Muscle of back (tissue), 11 donors: ENCODE measurements around the gene PAQR8. TPM values are rescaled to one million over a fixed set of nuclear protein-coding genes. Genes with fewer than 3 reads are reported as not detected.

Experiments
- DNase-seq, 3 donors: peaks; one replicate each; pipeline versions ENCODE4 v3.0.0 to v3.0.0-alpha.2; 2013
- polyA plus RNA-seq, 10 donors: library from polyadenylated mRNA; unstranded; fragments of 120-200 nt; gene quantifications; one replicate each; pipeline ENCODE4 v1.2.1, GENCODE V29; 2013; ENCODE audit not compliant: insufficient read length in 10 of 10

Gene PAQR8
- polyA plus RNA-seq, 10 donors: 5.2 to 10.2 (median 6.4) TPM

DNA sequence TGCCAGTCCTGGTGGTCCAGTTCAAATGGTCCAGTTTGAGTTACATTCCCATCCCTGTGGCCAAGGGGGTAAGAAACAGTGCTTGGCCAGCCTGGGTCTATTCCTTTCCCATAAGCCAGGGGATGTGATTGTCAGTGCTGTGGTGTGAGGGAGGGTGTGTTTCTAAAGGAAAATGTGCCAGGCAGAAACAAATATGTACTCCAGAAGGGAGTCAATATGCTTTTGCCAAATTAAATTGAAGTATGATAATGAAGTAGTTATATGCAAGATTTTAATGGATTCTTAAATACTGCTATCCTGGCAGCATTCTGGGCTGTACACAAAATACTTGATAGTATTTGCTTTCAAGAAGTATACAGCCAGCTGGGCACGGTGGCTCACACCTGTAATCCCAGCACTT lies 16.6 kb upstream of the PAQR8 start:
- no peak for DNase-seq

DNA sequence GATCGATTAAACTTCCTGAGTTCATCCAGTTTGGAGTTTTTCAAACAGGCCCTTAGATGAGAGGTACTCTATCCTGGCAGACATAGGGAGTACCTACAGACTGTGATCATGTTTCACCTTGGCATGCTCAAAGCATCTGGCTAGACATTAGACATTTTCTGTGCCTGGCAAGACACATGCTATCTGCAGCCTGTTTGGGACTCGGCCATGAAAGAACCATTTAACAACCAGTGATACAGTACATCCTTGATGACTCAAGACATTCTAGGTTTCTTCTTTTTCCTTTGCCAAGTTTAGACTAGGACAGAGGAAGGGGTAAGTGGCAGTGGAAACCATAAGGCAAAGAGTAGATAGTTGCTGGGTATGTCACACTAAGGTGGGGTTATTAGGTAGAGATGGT lies 15.4 kb upstream of the PAQR8 start:
- DNase-seq: no peak

DNA sequence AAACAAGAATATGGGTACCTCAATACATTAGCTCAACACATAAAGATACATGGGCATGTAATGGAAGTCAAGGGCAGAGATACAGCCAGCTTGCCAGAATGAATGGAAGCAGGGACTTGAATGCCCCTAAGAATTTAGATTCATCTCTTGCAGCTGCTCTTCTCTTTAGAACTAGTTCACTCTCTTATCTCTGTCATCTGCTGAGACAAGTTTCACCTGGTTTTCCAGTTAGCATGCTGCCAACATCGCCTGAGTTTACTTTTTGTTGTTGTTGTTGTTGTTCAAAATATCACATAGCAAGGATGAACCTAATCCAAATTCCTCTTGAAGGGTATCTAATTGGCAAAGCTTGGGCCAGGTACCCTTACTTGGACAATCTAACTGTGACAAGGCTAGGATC lies 14.1 kb upstream of the PAQR8 start:
- no peak for DNase-seq

DNA sequence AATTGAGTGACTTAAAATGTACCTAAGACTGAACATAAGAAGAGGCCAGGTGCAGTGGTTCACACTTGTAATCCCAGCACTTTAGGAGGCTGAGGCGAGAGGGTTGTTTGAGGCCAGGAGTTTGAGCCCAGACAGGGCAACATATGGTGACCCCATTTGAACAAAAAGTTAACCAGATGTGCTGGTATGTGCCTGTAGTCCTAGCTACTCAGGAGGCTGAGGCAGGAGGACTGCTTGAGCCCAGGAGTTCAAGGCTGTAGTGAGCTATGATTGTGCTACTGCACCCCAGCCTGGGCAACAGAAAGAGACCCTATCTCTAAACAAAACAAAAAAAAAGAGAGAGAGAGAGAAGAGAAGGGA lies 10.1 kb upstream of the PAQR8 start:
- DNase-seq: no peak

DNA sequence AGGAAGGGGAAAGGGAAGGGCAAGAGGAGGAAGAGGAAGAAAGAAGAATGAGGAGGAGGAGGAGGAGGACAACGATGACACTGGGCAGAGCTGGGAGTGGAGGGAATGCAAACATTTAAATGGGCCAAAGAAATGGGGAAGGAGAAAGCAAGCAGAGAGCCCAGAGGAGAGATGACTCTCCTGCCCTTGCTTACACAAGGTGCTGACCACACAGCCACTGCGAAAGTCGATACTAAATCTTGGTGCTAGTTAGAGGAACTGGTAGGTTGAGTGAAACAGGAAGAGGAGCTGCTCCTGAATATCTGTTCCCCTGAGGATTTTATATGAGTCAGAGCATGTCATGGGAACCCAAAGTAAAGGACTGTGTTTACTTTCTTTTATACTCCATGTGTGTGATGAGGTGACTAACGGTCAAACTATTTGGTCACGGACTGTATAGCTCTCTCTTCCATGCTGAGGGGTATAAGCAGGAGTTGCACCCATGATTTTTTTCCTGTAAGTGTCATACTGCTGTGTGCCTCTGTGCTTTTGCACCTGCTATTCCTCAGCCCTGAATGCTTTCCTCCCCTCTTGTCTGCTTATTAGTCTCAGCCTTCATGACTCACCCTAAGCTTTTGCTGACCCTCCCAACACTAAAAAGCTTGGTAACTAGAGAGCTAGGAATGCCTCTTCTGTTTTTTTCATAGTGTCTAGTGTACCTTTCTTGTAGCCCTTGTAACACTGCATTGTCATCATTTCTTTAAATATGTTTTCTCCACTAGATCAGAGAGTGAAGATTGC lies 9.5 kb upstream of the PAQR8 start:
- peak; percentile 6 to 93 (median 23) for DNase-seq

DNA sequence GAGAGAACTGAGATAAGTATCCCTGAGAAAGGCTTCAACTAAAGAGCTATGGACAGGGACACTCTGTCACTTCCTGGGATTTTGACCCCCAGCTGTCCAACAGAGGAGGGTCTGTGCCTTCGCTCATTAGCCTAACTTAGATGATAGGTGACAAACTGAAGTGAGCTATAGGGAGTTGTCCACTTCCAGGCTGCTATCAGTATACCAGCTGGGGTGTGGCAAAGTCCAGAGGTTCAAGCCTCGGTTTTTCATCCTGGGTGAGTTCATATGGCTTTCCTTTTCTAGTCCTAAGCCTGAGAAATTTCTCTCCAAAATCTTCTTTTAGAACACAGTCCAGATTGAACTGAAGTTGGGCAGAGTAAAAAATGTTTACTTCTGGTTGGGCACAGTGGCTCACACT lies 5.9 kb upstream of the PAQR8 start:
- DNase-seq: no peak

DNA sequence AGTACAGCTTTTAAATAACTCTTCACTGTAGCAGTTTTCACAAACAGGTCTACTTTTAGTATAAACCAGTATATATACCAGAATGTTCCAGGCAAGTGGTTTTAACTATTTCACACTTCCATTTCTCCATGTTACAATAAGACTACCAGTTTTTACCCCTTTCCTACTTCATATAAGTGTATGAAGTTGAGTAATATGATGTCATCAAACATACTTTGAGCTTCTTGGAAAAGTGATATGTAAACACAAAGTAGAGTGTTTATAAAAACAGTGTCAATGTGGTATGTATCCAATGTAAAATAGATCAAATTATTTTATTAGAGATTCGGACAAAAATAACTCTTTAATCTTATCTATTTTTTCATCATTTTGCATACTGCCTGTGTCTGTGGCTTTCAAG lies 2.5 kb upstream of the PAQR8 start:
- no peak for DNase-seq

DNA sequence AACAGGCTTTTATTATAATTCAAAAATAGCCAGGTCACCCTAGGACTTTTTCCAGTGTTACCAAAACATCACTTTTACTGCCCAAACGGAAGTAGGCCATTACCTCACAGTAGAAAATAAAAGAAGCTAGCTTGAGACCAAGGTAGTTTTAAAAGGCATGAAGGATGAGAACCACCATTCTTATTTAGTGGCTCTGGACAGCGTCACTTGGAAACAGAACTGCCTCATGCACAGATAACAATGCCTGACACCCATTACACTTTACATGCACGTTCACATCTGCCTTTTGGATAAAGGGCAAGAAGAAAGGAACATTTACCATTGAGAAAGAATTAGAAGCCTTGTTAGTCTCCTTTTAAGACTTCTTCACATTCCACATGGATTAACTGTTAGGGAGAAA lies 1.9 kb upstream of the PAQR8 start:
- DNase-seq: no peak

DNA sequence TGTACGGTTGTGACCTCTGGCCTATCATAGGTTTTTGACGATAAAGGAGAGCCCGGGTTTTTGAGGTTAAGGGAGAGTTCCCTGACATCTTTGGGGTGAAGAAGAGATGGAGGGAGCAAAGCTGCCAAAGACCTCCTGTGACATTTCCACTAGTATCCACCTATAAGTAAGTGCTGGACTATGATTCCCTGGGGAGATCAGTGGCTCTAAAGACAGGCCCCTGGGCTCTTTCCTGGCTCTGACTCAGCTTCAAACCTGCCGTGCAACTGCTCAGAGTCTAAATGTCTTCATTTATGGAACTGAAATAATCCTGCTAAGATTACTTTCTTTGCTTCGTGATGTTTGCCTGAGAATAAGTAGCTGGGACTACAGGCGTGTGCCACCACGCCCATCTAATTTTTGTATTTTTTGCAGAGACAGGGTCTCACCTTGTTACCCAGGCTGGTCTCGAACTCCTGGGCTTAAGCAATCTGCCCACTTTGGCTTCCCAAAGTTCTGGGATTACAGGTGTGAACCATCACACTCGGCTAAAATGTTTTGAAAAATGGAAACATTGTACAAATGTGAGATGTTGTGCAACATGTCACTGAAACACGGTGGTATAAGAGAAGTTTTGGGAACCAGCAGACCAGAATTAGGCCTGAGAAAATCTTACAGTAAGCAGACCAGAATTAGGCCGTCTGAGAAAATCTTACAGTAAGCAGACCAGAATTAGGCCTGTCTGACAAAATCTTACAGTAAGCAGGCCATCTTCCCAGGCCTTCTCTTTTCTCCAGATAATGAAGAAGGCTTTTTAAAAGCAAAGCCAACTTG lies 1.1 kb upstream of the PAQR8 start:
- peak in 1 of 3 donors; percentile 5 for DNase-seq

DNA sequence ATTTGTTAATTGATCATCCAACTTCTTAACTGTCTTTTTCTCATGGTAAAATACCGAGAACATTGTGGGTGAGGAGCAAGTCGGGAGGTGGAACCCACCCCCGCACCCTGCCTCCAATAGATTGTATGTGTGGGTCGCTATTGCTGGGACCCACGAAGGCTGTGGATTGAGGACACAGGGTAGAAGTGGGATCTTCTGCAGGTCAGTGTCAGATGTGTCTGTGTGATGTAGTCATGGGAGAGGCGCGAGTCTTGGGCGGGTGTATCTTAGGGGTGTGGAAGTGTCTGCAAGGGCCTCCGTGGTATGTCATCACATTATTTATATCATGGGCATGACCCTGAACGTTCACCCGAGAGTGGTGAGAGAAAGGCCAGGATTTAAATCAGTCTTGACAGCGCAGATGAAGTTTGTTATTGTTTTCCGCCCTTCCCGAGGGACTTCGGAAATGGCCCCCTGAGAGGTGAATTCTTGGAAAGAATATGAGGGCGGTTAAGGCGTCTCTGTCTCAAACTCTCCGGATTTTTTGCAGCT lies 472 bp upstream of the PAQR8 start:
- DNase-seq: peak in 1 of 3 donors; percentile 13

DNA sequence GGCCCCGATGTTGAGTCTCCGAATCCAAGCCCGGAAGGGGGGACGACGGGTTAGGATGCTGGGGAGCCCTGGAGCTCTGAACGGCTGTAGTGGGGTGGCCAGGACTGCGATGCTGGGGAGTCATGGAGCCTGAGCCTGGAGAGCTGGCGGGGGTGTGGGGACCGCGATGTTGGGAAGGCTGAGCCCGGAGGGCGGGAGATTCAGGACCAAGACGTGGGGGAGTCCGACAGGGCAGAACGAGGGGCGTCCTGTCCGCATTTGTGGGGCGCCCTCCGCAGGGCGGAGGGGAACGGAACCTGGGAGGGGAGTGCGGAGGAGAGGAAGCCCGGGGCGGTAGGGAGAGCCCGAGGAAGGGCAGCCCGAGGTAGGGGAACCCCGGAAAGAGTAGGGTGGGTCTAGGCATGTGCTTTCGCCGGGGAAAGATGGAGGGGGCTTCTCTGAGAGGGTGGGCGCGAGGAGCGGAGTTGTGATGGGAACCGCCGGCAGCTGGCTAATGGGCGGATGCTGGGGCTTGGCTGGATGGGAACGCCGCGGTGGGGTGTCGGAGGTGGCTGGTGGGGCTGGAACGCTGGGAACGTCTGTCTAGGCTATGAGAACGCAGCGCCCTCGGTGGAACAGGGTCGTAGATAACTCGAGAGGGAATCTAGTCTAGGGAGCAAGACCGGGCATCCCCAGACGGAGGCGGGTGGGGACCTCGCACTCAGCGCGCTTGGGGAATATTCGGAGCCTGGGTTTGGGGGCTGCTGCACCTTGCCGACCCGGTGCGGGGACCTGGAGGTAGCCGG lies 684 bp downstream of the PAQR8 start:
- peak in 2 of 3 donors; percentile 44 to 78 for DNase-seq

DNA sequence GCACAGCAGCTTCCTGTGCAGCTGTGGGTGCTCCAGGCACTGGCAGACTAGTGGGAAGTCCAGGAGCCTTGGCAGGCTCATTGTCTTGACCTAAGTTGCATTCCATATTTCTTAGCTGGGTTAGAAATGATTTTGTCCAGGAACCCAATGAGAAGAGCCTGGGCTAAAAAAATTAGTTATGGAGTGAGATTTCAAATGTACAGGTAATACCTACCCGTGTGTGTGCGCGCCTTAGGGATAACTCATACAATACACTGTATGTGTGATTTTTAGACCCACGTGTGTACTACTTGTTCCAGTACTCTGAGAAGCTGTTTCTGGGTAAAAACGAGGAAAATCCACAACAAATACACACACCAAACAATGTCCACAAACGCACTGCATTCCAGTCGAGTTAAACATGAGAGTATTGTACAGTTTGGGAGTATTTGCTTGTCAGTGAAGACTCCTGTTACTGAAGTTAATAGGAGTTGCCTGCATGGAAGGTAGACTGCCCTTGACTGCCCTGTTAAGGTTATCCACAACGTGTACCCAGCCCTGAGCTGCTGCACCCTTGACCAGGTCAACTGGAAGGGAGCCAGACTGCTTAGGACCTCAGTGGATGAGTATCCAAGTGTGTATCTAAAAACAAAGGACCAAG lies 1.4 kb downstream of the PAQR8 start:
- DNase-seq: no peak

DNA sequence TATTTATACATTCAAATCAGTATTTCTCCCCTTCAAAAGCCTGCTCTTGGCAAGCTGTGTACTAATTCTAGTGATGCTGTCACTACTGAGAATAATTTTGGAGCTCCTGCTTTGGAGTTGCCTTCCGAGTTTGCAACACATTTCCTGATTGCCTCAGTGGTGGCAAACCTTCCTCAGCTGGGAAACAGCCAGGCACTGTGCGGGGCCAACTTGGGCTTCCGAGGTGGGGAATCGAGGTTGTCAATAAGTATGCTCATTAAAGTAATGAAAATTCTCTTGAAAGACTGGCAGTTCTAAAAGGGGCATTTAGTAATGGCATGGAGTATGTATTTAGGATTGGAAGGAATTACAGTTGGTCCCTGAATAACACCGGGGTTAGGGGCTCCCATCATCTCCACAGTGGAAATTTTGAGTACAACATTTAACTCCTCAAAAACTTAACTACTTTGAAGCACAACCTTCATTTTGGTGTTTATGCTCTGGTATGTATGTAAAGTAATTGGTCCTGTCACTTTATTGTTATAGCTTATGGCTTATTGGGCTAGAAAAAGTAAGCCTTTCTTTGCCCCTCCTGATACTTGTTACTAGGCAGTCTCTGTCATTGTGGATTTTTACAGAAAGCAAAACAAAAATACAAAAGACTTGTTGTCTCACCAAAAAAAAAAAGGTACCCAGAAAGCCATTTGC lies 2.7 kb downstream of the PAQR8 start:
- no peak for DNase-seq

DNA sequence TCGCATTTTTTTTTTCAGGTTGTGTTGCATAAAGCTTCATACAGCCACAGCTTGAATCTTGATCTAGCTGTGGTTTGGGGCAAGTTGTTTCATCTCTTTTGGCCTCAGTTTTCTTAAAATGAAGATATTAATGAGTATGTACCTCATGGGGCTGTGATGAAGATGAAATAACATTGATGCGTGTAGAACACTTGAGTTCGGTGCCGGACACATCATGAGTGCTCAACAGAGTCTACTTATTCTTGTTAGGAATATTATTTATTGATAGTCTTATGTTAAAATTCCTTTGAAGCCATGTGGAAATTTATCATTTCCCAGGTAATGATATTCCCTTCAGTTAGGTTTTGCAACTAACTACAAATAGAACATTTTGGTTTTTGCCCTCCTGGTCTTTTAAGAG lies 3.4 kb downstream of the PAQR8 start:
- no peak for DNase-seq

DNA sequence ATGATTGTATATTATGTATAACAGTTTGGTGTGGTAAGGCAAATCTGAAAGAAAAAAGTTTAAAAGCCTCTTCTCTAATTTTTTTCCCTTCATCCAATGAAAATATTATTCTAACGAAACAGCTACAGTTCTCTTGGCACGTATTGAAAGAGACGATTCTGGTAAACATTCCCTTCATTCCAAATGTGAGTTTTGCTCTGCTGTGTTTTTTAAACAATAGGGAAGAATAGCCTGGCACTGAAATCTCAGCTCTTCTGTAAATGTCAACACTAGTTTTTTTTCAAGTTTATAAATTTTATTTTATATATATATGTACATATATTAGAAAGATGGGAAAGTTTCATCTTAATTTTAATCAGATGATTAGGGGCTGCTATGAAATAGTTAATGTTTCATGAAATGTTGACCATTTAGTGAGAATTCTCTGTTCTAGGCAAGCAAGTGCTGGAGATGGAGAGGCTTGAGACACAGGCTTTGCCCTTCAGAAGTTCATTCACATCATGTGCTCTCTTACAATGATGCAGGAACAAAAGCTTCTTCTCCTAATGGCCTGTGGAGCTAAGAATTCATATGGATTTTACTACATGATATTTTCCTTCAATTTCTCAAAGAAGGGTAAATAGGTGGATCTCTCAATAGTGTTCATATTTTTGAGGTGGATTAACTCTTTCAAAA lies 4.1 kb downstream of the PAQR8 start:
- no peak for DNase-seq

DNA sequence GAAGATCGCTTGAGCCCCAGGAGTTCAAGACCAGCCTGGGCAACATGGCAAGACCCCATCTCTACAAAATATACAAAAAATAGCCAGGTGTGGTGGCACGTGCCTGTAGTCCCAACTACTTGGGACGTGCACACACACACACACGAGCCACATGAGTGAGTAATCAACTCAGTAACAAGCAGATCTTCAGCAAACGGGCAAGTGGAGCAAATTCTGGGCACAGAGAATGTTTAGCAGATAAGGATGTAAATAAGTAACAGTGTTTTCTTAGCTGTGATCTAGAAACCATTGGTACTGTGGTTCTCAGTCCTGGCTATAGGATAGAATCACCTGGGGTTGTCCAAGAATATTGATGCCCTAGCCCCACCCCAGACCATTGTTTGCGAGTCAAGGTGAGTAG lies 6.1 kb downstream of the PAQR8 start:
- DNase-seq: no peak

DNA sequence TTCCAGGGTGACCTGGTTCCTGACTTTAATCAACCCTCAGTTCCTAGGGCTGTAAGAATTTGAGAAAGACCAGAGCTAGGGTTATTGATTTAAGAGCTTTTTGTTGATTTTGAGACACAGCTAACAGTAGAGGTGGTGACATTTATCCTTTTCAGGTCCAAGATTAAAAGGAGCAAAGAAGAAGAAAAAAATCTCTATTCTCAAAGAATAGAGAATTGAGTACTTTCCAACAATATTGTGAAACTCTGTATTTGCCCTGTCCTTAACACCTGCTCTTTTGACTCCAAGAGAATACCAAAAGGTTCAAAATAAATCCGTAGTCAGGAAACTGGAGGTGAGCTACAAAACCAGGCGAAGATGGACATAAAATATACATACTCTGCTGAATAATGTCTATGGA lies 7.3 kb downstream of the PAQR8 start:
- DNase-seq: no peak

DNA sequence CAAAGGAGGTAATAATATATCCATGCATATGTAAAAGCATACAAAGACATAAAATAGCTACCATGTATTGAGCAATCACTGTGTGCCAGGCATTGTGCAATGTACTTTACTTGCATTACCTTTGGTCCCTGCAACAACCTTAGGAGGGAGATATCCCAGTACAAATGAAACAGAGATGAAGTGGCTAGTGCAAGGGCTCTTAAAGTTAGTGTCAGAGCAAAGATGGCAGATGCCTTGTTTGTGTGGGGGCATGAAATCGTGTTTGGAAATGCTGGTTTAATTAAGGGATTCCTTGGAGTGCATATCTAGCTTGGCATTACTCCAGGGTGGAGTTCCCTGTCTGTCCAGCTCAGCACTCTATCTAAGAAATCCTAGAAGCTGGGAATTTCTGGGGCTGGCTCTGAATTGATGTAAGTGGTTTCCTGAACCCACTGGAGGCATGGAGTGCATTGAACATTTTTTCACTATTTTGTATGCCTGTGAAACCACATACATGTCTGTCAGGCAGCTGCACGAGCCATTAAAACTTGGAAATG lies 9.8 kb downstream of the PAQR8 start:
- DNase-seq: peak in 1 of 3 donors; percentile 39

DNA sequence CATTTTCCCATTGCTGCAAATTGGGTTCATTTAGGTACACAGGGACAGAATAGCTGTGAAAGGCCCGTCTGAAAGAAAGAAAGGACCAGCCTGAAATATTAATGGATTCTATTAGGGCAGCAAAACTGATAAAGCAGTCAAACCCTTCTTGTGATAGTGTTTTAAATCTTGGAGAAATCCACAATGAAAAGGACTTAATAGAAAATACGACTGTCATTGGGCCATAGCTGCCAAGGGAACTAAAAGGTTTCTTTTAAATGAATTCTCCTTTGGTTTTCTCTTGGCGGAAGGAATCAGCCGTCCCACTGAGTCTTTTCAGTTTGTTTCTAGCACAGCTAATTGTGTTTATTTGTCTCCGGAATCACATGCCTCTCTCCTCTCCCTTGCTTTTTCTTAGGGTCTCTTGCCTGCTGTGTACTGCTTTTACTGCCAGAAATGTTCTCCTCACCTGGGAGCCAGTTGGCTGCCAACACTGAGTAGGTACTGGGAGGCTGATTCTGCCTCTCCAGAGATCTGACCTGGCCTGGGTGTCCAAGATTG lies 11.3 kb downstream of the PAQR8 start:
- no peak for DNase-seq

DNA sequence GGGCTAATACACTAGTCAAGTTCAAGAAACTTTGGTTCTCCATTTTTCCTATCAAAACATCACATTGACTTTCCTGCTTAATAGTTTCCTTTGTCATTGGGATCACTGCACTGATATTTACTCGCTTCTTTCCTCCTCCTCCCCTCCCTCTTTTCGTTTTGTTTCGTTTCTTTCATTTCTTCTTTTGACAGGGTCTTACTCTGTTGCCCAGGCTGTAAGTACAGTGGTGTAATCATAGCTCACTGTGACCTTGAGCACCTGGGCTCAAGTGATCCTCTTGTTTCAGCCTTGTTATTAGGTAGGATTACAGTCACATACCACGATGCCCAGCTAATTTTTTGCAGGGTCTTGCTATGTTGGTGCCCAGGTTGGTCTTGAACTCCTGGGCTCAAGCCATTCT lies 12.3 kb downstream of the PAQR8 start:
- DNase-seq: no peak
